Activated B cell treated with CpG ODN at 0.5 μM for 24 hours (primary cell): Measurements from ENCODE around the gene LGALS14. TPM values are rescaled to one million over a fixed set of nuclear protein-coding genes. Genes with fewer than 3 reads are reported as not detected.

Source experiments
- ATAC-seq: fragments of 200-7000 bp; cut with Tn5 transposase; one replicate; pipeline ENCODE4 v1.10.0; 2021; ENCODE audit warnings: low read depth, mild to moderate bottlenecking, moderate library complexity
- CTCF ChIA-PET: fragments of 350-600 bp; sonication (Branson Sonifier 250); formaldehyde crosslinking; loops from one replicate; lab custom pipeline; 2021; ENCODE audit warnings: antibody characterized with exemption; lab: Charles Lee
- POLR2A ChIA-PET: fragments of 350-600 bp; sonication (Branson Sonifier 250); formaldehyde crosslinking; loops from one replicate; lab custom pipeline; 2021; ENCODE audit warnings: antibody characterized with exemption; lab: Charles Lee
- DNase-seq: peaks from one replicate; pipeline ENCODE4 v3.0.0; 2022
- H3K27ac Mint-ChIP-seq: one replicate; pipeline ENCODE4 v1.8.0; 2020; ENCODE audit warnings: mixed read lengths
- H3K27me3 Mint-ChIP-seq: one replicate; pipeline ENCODE4 v1.8.0; 2021; ENCODE audit warnings: mixed read lengths
- H3K36me3 Mint-ChIP-seq: one replicate; pipeline ENCODE4 v1.8.0; 2021; ENCODE audit warnings: low read depth, mixed read lengths
- H3K4me1 Mint-ChIP-seq: one replicate; pipeline ENCODE4 v1.8.0; 2021; ENCODE audit warnings: mixed read lengths
- H3K4me3 Mint-ChIP-seq: one replicate; pipeline ENCODE4 v1.8.0; 2020; ENCODE audit warnings: mild to moderate bottlenecking, mixed read lengths
- H3K9me3 Mint-ChIP-seq: one replicate; pipeline ENCODE4 v1.8.0; 2020; ENCODE audit warnings: mixed read lengths
- CTCF ChIP-seq: fragments of 200-600 bp; IDR thresholded peaks from one replicate; pipeline ENCODE4 v1.8.0; 2022; ENCODE audit warnings: antibody characterized with exemption, mild to moderate bottlenecking
- intact Hi-C: fragments of 100-400 bp; cut with micrococcal nuclease; formaldehyde crosslinking; loops from one replicate; pipeline ENCODE4 v1.15.1; 2024
- total RNA-seq: library from RNA; stranded (reverse); gene quantifications from 2 replicates; pipeline ENCODE4 v1.2.3, GENCODE V29; 2022

Gene LGALS14
- total RNA-seq, 1 donor from 2014 or later: not detected

GRCh38 chr19:39696387-39696786, 7.9 kb upstream of the LGALS14 start:
- ATAC-seq: no peak
- CTCF ChIA-PET: no interaction called here

GRCh38 chr19:39698535-39698934, 5.7 kb upstream of the LGALS14 start:
- H3K4me1 Mint-ChIP-seq: no peaks in the 10 kb centered on the region
- H3K36me3 Mint-ChIP-seq: no peaks in the 10 kb centered on the region
- no peak overlapping the region for H3K27ac Mint-ChIP-seq
- no peak overlapping the region for H3K4me3 Mint-ChIP-seq
- no peak for TF ChIP-seq CTCF
- intact Hi-C loops: no loop called here
- H3K9me3 Mint-ChIP-seq: no peaks in the 10 kb centered on the region
- DNase-seq: no peak
- ChIA-PET CTCF (no interaction called here), POLR2A (no interaction called here)
- H3K27me3 Mint-ChIP-seq: peaks cover 42% of the 10 kb centered on the region
- ATAC-seq: no peak

More at GRCh38 chr19:39696387-39696786, 7.9 kb upstream of the LGALS14 start:
- Mint-ChIP-seq H3K9me3 (no peaks in the 10 kb centered on the region), H3K36me3 (no peaks in the 10 kb centered on the region), H3K27ac (no peak overlapping the region), H3K27me3 (peaks cover 51% of the 10 kb centered on the region), H3K4me3 (no peak overlapping the region), H3K4me1 (no peaks in the 10 kb centered on the region)
- no peak for DNase-seq
- POLR2A ChIA-PET: no interaction called here
- no peak for TF ChIP-seq CTCF
- intact Hi-C loops: no loop called here

GRCh38 chr19:39701291-39701690, 3.0 kb upstream of the LGALS14 start:
- POLR2A ChIA-PET: no interaction called here
- intact Hi-C loops: no loop called here
- CTCF ChIA-PET: no interaction called here
- no peaks in the 10 kb centered on the region for H3K36me3 Mint-ChIP-seq
- H3K4me3 Mint-ChIP-seq: no peak overlapping the region
- H3K27me3 Mint-ChIP-seq: peaks cover 33% of the 10 kb centered on the region
- no peak for TF ChIP-seq CTCF
- H3K4me1 Mint-ChIP-seq: no peaks in the 10 kb centered on the region
- no peak for DNase-seq
- H3K27ac Mint-ChIP-seq: no peak overlapping the region
- ATAC-seq: no peak
- no peaks in the 10 kb centered on the region for H3K9me3 Mint-ChIP-seq

GRCh38 chr19:39705578-39706188, 1.4 kb downstream of the LGALS14 start:
- ChIA-PET CTCF (no interaction called here), POLR2A (no interaction called here)
- Mint-ChIP-seq H3K27ac (no peak overlapping the region), H3K27me3 (peaks cover 14% of the 10 kb centered on the region), H3K4me1 (no peaks in the 10 kb centered on the region), H3K36me3 (no peaks in the 10 kb centered on the region), H3K9me3 (no peaks in the 10 kb centered on the region), H3K4me3 (no peak overlapping the region)
- no peak for ATAC-seq
- intact Hi-C loops: no loop called here
- no peak for TF ChIP-seq CTCF
- no peak for DNase-seq

- ATAC-seq: no peak
- Mint-ChIP-seq H3K9me3 (peaks cover 4% of the 10 kb centered on the region), H3K36me3 (no peaks in the 10 kb centered on the region), H3K27ac (no peak overlapping the region), H3K27me3 (peaks cover 8% of the 10 kb centered on the region), H3K4me1 (no peaks in the 10 kb centered on the region), H3K4me3 (no peak overlapping the region)
- no peak for DNase-seq
- no peak for TF ChIP-seq CTCF
- intact Hi-C loops: no loop called here
- POLR2A ChIA-PET: no interaction called here
- CTCF ChIA-PET: no interaction called here
These were observed 4.3 kb downstream of the LGALS14 start for GRCh38 chr19:39708594-39708993.
